ENCODE results near the gene CFAP73.
A peak's percentile ranks its signal among the peaks of the same experiment; 100 is the strongest.

The CFAP73 gene

DNA sequence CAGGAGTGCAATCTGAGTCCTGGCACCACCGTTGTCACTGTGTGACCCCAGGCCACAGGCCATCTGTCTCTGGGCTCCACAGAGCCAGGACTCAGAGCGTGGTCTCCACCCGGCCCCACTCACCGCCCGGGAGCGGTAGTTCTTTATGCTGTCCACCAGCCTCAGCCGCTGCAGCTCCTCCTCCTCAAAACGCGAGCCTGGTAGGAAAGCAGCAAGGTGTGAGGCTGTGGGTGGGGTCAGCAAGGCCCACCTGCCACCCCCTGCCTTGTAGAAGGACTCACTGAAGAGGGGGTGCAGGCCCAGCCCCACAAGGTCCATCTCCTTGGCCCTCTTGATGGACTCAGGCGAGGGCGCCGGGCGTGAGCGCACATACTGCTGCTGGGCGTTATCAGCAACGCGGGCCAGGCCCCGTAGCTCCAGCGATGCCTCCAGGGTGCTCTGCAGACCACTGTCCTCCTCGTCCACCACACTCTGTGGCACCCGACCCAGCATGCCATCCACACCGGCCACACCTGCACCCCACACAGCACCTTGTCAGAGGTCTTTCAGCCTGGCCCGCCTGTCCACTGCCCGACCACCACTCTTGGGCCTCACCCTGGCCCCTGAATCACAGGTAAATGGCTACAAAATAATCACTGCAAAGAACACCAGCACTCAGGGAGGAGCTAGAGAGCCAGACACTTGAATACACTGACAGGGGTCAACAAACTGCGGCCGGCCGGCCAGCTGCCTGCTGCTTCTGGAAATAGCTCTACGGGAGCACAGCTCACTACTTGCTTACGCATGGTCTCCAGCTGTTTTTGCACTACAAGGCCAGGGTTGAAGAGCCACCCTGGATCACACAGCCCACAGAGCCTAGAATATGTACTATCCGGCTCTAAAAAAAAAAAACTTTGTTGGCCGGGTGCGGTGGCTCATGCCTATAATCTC lies 16.3 kb downstream of the CFAP73 start:
- DNase-seq: no peak

DNA sequence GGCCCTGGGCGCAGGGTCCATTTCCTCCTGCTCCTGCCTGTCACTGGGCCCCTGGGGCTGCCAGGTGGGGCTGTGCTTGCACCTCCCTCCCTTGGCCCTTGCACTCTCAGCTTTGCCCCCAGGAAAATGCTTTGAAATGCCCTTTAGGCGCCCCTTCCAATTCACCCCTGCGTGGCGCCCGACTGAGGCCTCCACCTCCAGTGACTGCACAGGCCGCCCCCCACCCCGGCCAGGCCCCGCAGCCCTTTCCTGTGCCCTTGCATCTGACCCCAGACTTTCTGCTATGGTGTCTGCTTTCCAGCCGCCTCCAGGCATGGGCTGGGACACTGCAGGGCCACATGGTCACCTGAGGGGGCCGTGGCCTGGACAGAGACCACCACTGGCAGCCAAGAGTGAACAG lies 18.3 kb downstream of the CFAP73 start:
- DNase-seq: no peak

GRCh38 chr12:113169697-113170096 lies 20.2 kb downstream of the CFAP73 start:
- DNase-seq: no peak

- DNase-seq: no peak
Measured at GRCh38 chr12:113170457-113170856, 20.9 kb downstream of the CFAP73 start.

- no peak for DNase-seq
Measured at GRCh38 chr12:113170926-113171325, 21.4 kb downstream of the CFAP73 start.

GRCh38 chr12:113171543-113171942 lies 22.0 kb downstream of the CFAP73 start:
- DNase-seq: no peak

GRCh38 chr12:113172185-113172584 lies 22.7 kb downstream of the CFAP73 start:
- DNase-seq: no peak

GRCh38 chr12:113173081-113173698 lies 23.7 kb downstream of the CFAP73 start:
- no peak for DNase-seq

DNA sequence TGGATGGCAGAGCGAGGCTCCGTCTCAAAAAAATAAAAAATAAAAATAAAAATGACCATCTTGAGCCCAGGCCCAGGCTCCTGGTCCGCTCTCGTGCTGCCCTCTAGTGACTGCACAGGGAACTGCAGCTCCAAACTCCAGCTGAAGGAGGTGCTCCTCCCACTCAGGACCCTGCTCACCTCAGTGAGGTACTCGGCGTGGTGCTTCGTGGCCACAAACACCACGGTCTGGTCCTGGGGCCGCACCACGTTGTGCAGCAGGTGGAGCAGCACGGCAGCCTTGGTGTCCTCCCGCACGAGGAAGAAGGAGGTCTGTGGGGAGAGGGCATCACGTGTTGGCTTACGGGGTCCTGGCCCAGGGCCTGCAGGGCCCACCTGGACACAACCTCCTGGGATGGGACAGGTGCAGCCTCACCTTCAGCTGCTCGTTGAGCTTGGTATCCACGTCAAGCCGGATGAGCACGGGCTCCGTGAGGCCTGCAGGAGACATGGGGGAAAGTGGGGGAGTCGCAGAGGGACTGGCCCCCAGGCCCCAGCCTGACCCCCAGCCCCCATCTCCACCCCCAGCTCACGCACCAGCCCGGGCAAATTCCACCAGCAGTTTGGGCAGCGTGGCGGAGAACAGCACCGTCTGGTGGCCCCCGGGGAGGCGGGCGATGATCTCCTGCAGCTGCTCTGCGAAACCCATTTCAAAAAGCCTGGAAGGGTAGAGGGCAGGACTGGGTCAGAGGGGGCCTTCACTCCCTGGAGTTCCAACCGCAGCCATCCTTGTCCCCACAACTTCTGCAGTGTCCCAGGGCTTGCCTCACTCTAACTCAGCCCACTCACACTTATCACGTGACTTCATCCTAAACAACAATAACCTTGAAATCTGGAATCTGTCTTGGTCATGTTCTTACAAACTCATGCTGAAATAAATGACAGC lies 25.2 kb downstream of the CFAP73 start:
- peak; percentile 66 for DNase-seq

DNA sequence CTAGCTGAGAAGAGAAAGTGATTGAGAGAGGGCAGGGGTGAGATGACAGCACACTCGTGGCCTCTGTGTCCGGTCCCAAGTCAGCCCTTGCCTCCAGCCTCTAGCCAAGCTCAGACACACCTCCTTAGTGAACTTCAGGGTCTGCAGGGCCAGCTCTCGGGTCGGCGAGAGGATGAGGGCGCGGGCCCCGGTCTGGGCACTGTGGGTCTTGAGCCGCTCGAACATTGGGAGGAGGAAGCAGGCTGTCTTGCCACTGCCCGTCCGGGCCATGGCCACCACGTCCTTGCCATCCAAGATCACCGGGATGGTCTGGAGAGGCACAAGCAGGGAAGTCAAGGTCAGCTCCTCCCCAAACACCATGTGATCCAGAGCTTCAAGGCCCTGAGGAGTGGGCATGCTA lies 29.5 kb downstream of the CFAP73 start:
- no peak for DNase-seq

DNA sequence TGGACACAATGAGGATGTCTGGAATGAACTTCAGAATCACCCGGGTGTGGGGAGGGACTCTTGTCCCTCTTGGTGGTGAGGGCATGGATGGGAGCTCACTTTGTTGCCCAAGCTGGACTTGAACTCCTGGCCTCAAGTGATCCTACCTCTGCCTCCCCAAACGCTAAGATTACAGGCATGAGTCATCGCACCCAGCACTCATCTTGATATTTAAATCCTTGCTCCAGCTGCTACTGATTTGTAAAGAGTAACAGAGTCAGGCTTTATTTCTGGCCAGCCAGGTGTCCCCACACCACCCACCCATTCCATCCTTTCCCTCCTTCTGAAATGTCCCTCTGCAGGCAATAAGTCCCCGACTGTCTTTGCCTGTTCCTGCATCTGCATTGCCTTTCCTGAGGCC lies 30.8 kb downstream of the CFAP73 start:
- no peak for DNase-seq

- no peak for DNase-seq
Measured at GRCh38 chr12:113181975-113182374, 32.5 kb downstream of the CFAP73 start.

- no peak for DNase-seq
Measured at GRCh38 chr12:113183030-113183589, 33.6 kb downstream of the CFAP73 start.

DNA sequence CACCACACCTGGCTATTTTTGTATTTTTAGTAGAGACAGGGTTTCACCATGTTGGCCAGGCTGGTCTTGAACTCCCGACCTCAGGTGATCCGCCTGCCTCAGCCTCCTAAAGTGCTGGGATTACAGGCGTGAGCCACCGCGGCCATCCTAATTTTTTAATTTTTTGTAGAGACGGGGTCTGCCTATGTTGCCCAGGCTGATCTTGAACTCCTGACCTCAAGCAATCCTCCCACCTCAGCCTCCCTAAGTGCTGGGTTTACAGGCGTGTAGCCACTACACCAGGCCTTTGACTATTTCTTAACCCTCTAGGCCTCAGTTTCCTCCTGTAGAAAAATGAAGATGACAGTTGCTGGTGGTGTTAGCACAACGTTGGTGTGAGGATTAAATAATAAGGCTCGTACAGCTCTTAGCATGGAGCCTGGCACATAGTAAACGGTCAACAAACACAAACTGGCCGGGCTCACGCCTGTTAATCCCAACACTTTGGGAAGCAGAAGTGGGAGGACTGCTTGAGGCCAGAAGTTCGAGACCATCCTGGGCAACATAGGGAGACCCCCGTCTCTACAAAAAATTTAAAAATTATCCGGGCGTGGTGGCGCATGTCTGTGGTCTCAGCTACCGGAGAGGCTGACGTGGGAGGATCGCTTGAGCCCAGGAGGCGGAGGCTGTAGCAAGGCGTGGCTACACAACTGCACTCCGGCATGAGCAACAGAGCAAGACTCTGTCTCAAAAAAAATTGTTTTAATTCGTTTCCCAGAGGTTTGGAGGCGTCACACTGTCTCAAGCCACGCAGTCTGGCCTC lies 34.8 kb downstream of the CFAP73 start:
- no peak for DNase-seq

GRCh38 chr12:113184900-113185179 lies 35.3 kb downstream of the CFAP73 start:
- peak; percentile 99 for DNase-seq

GRCh38 chr12:113185180-113186032 lies 35.9 kb downstream of the CFAP73 start, which contains the start of the genes DDX54 and RITA1:
Gene DDX54, minus strand, starts transcription at chr12:113185478. Its CDS starts 27 bp downstream, at chr12:113185451.
Gene RITA1, plus strand, starts transcription at chr12:113185721. Its CDS starts 1,026 bp downstream, at chr12:113186747.
- DNase-seq: peak; percentile 99

GRCh38 chr12:113186033-113186365 lies 36.5 kb downstream of the CFAP73 start:
- no peak for DNase-seq

GRCh38 chr12:113186666-113187325 lies 37.3 kb downstream of the CFAP73 start:
- DNase-seq: no peak

- DNase-seq: no peak
Measured at GRCh38 chr12:113189361-113189760, 39.8 kb downstream of the CFAP73 start.

GRCh38 chr12:113190761-113191160 lies 41.2 kb downstream of the CFAP73 start:
- no peak for DNase-seq
